Measurements from ENCODE around the gene CHMP4A.

DNA sequence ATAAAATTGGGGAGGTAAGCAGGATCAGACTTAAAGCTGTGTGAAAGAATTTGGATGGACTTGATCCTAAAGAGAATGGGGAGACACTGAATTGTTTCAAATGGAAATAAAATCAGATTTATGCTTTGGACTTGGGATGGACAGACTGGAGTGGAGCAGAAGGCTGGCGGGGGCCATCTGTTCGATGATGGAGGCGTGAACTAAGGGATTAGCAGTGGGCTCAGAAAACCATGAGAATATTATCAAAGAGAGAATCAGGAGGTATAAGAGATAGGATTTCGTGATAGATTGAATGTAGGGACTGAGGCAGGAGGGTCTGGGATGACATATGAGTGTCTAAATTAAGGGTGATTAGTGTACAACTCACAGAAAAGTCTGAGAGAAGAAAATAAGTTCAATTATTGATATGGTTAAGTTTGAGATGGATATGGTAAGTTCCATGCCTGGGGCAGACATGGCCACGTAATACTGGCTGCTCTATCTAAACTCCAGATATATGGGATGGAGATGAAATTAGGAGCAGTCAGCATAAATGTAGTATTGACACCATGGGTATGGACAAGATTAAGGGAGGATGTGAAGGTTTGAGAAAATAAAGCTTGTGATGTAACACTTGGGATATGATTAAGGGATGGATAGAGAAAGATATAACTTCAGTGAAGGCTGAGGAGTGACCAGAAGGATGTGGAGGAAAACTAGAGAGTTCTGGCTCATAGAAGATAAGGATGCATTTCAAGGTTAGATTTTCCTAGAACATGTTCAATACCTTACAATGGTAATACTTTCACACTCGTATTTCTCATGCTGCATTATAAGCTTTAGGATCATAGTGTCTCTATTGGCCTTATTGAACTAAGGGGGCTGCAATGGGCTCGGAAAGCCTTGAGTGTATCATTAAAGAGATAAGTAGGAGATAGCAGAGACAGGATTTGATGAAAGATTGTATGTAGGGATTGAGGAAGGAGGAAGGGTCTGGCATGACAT, 8.8 kb downstream of the CHMP4A start:
- TF ChIP-seq EZH2 (IDR thresholded peaks at IDR 0.05; ENCODE audit: low read depth) (no peak), CTCF (conservative IDR thresholded peaks at IDR 0.05) (no peak)
